GM23248 (cell line): Measurements from ENCODE around the gene KRTAP29-1. TPM values are rescaled to one million over a fixed set of nuclear protein-coding genes. Genes with fewer than 3 reads are reported as not detected.
"Not testable (repeated sequence)": the region's sequence is repeated elsewhere in the genome, so short reads cannot be mapped to it uniquely, and the experiment has no call there.

ENCODE experiments used
- DNase-seq: peaks from one replicate; pipeline ENCODE4 v3.0.0-alpha.2; 2015
- H2AFZ ChIP-seq: fragments of 200-600 bp; sonication (generic); 2 replicates; pipeline ENCODE4 v1.6.1; 2016; ENCODE audit warnings: antibody characterized with exemption
- H3F3A ChIP-seq: fragments of 200-600 bp; sonication (generic); 2 replicates; pipeline ENCODE4 v1.6.1; 2016; ENCODE audit warnings: mild to moderate bottlenecking, antibody characterized with exemption, mixed run types; ENCODE audit not compliant: insufficient read depth
- H3K27ac ChIP-seq: fragments of 200-600 bp; sonication (generic); 2 replicates; pipeline ENCODE4 v1.5.1; 2016; ENCODE audit warnings: mild to moderate bottlenecking
- H3K27me3 ChIP-seq: fragments of 200-600 bp; sonication (generic); replicated peaks from 2 replicates; pipeline ENCODE4 v1.6.1; 2016; ENCODE audit warnings: mild to moderate bottlenecking; ENCODE audit not compliant: insufficient read depth
- H3K36me3 ChIP-seq: fragments of 200-600 bp; sonication (generic); 2 replicates; pipeline ENCODE4 v1.6.1; 2016; ENCODE audit warnings: low read depth, mild to moderate bottlenecking
- H3K4me1 ChIP-seq: fragments of 200-600 bp; sonication (generic); 2 replicates; pipeline ENCODE4 v1.6.1; 2016; ENCODE audit warnings: mild to moderate bottlenecking; ENCODE audit not compliant: insufficient read depth
- H3K4me2 ChIP-seq: fragments of 200-600 bp; sonication (generic); one replicate; pipeline ENCODE4 v1.6.1; 2016; ENCODE audit warnings: mild to moderate bottlenecking; ENCODE audit not compliant: unreplicated experiment
- H3K4me3 ChIP-seq: fragments of 200-600 bp; sonication (generic); 2 replicates; pipeline ENCODE4 v1.5.1; 2016; ENCODE audit warnings: mild to moderate bottlenecking
- H3K79me2 ChIP-seq: fragments of 200-600 bp; sonication (generic); 2 replicates; pipeline ENCODE4 v1.6.1; 2016; ENCODE audit warnings: mild to moderate bottlenecking; ENCODE audit not compliant: insufficient read depth
- H3K9ac ChIP-seq: fragments of 200-600 bp; sonication (generic); 2 replicates; pipeline ENCODE4 v1.6.1; 2016; ENCODE audit warnings: mild to moderate bottlenecking
- H3K9me2 ChIP-seq: fragments of 200-600 bp; sonication (generic); 2 replicates; pipeline ENCODE4 v1.6.1; 2016; ENCODE audit warnings: mixed run types, mild to moderate bottlenecking, moderate library complexity; ENCODE audit not compliant: insufficient read depth
- H3K9me3 ChIP-seq: fragments of 200-600 bp; sonication (generic); one replicate; pipeline ENCODE4 v1.6.1; 2017; ENCODE audit warnings: low read depth
- H4K20me1 ChIP-seq: fragments of 200-600 bp; sonication (generic); 2 replicates; pipeline ENCODE4 v1.6.0; 2016; ENCODE audit not compliant: insufficient read depth
- EZH2 ChIP-seq: fragments of 200-600 bp; sonication (generic); IDR thresholded peaks from 2 replicates; pipeline ENCODE4 v1.6.1; 2018; ENCODE audit warnings: antibody characterized with exemption, mild to moderate bottlenecking; ENCODE audit not compliant: insufficient read depth, poor library complexity, severe bottlenecking
- EZH2phosphoT487 ChIP-seq: fragments of 200-600 bp; sonication (generic); IDR thresholded peaks from 2 replicates; pipeline ENCODE4 v1.6.1; 2018; ENCODE audit warnings: antibody characterized with exemption, moderate library complexity, mild to moderate bottlenecking, low read depth; ENCODE audit not compliant: insufficient read depth
- WGBS, 2 experiments: methylation state at CpG; one replicate each; pipeline ENCODE4 v1.1.6; 2015 to 2017; ENCODE audit warnings: low lambda C conversion rate in 2 of 2, low coverage in 1 of 2; ENCODE audit errors: missing lambda C conversion rate in 2 of 2; 5-methylcytosine and 5-hydroxymethylcytosine counted together
- in situ Hi-C: fragments of 300-500 bp; cut with MboI; formaldehyde crosslinking; loops from 2 replicates; pipeline ENCODE4 v1.15.0; 2020
- polyA plus RNA-seq: library from polyadenylated mRNA; unstranded; fragments of >200 nt; fragmentation: Nextera tagmentation; extraction: Ambion mirVana; gene quantifications from 2 replicates; pipeline ENCODE4 v1.2.1, GENCODE V29; 2016
- total RNA-seq: library from RNA; depleted of rRNA; stranded (reverse); fragments of >200 nt; shearing (Covaris generic); gene quantifications from 2 replicates; pipeline ENCODE4 v1.2.3, GENCODE V29; 2014

Gene KRTAP29-1
- total and polyA plus RNA-seq, 2 experiments from 2014 or later, result not detected

- in situ Hi-C loops, result no loop called here
- no peaks in the 10 kb centered on the region for H3K9me3 ChIP-seq
- TF ChIP-seq EZH2 (no peak), EZH2phosphoT487 (no peak)
- H3K4me2 ChIP-seq, result no peak overlapping the region
- H3K27me3 ChIP-seq, result no peaks in the 10 kb centered on the region
- no peak overlapping the region for H3K9ac ChIP-seq
- 65 to 68% methylated on average over 3 of the region's 3 CpGs for WGBS, 2 experiments
- no peaks in the 10 kb centered on the region for H4K20me1 ChIP-seq
- no peaks in the 10 kb centered on the region for H3K9me2 ChIP-seq
- no peaks in the 10 kb centered on the region for H3K79me2 ChIP-seq
- no peak overlapping the region for H2AFZ ChIP-seq
- no peaks in the 10 kb centered on the region for H3F3A ChIP-seq
- DNase-seq, result no peak
- peaks cover under 1% of the 10 kb centered on the region; the same call in 1 of the 2 replicates for H3K4me1 ChIP-seq
- H3K27ac ChIP-seq, result no peak overlapping the region
- no peak overlapping the region for H3K4me3 ChIP-seq
- H3K36me3 ChIP-seq, result no peaks in the 10 kb centered on the region
These were observed 24.3 kb downstream of the KRTAP29-1 start for GRCh38 chr17:41278176-41278955.

- H2AFZ ChIP-seq, H3K4me2 ChIP-seq, H3K4me1 ChIP-seq, H3K9me2 ChIP-seq, DNase-seq, H3F3A ChIP-seq, H3K9ac ChIP-seq, H3K9me3 ChIP-seq, H3K36me3 ChIP-seq, H3K4me3 ChIP-seq, H3K27me3 ChIP-seq, H3K79me2 ChIP-seq, H3K27ac ChIP-seq, H4K20me1 ChIP-seq, in situ Hi-C loops: not testable (repeated sequence)
- WGBS, 2 experiments, result 60 to 86% methylated on average over 3 of the region's 3 CpGs
These were observed 26.9 kb downstream of the KRTAP29-1 start, which contains the start of gene KRTAP9-7 for GRCh38 chr17:41275648-41276190. TSS of gene KRTAP9-7 (plus strand) at chr17:41275698. CDS start at chr17:41275698, 0 bp downstream.

GRCh38 chr17:41271858-41272257 is 30.8 kb downstream of the KRTAP29-1 start:
- TF ChIP-seq EZH2phosphoT487, result no peak
- TF ChIP-seq EZH2, result no peak
- H3K36me3 ChIP-seq, result no peaks in the 10 kb centered on the region
- in situ Hi-C loops, result no loop called here
- H3F3A ChIP-seq, result no peaks in the 10 kb centered on the region
- no peak overlapping the region for H3K4me3 ChIP-seq
- no peaks in the 10 kb centered on the region for H3K9me3 ChIP-seq
- H3K9me2 ChIP-seq, result no peaks in the 10 kb centered on the region
- no peaks in the 10 kb centered on the region for H3K27me3 ChIP-seq
- no peak for DNase-seq
- no peaks in the 10 kb centered on the region for H4K20me1 ChIP-seq
- no peak overlapping the region for H3K27ac ChIP-seq
- H3K4me1 ChIP-seq, result no peaks in the 10 kb centered on the region
- no peak overlapping the region for H3K9ac ChIP-seq
- H3K79me2 ChIP-seq, result no peaks in the 10 kb centered on the region
- no CpG with 5 or more reads among the region's 1 CpG for WGBS, 2 experiments
- H2AFZ ChIP-seq, result no peak overlapping the region
- H3K4me2 ChIP-seq, result no peak overlapping the region

GRCh38 chr17:41271323-41271722 is 31.3 kb downstream of the KRTAP29-1 start:
- H3K9me2 ChIP-seq, H3K4me3 ChIP-seq, H3K4me2 ChIP-seq, H3K9me3 ChIP-seq, H3K9ac ChIP-seq, H3K27ac ChIP-seq, H4K20me1 ChIP-seq, H2AFZ ChIP-seq, H3F3A ChIP-seq, DNase-seq, in situ Hi-C loops, H3K4me1 ChIP-seq, H3K27me3 ChIP-seq, H3K36me3 ChIP-seq, H3K79me2 ChIP-seq: not testable (repeated sequence)
- no CpG with 5 or more reads among the region's 1 CpG for WGBS, 2 experiments
